H1 (cell line): ENCODE measurements around the gene KRT6C. TPM values are rescaled to one million over a fixed set of nuclear protein-coding genes. Genes with fewer than 3 reads are reported as not detected.

Experiments
- CTCF ChIA-PET: fragments of 300-600 bp; sonication (Branson Sonifier 250); formaldehyde crosslinking; loops from one replicate; lab custom pipeline; 2021; ENCODE audit not compliant: partially characterized antibody; lab: Charles Lee
- POLR2A ChIA-PET: fragments of 300-600 bp; sonication (Branson Sonifier 250); formaldehyde crosslinking; loops from one replicate; lab custom pipeline; 2021; ENCODE audit warnings: inconsistent platforms; ENCODE audit not compliant: partially characterized antibody; lab: Charles Lee
- DNase-seq, 2 experiments: peaks; one replicate each; pipeline versions ENCODE4 v3.0.0 to v3.0.0-alpha.2; 2010 to 2022; ENCODE audit warnings: low spot score in 2 of 2, low read depth in 1 of 2, mixed read lengths in 1 of 2
- FAIRE-seq: peaks from 2 replicates; lab custom pipeline; 2011; peaks lifted over from hg19 to GRCh38; lab: Jason Lieb, UNC
- H2AFZ ChIP-seq: 2 replicates; pipeline ENCODE4 v1.8.1; 2012; ENCODE audit warnings: low read length, inconsistent platforms
- H2AK5ac ChIP-seq: 2 replicates; pipeline ENCODE4 v1.6.1; 2013; ENCODE audit warnings: low read depth, low read length
- H2BK120ac ChIP-seq: replicated peaks from 2 replicates; pipeline ENCODE3; 2013; ENCODE audit warnings: low read depth, low read length, inconsistent platforms
- H2BK12ac ChIP-seq: 2 replicates; pipeline ENCODE4 v1.6.1; 2013; ENCODE audit warnings: low read depth, low read length
- H2BK15ac ChIP-seq: 2 replicates; pipeline ENCODE4 v1.6.1; 2013; ENCODE audit warnings: low read length
- H2BK20ac ChIP-seq: 2 replicates; pipeline ENCODE4 v1.6.1; 2013; ENCODE audit warnings: low read length
- H2BK5ac ChIP-seq: 2 replicates; pipeline ENCODE4 v1.6.1; 2013; ENCODE audit warnings: low read depth, low read length
- H3K14ac ChIP-seq: 2 replicates; pipeline ENCODE4 v1.6.1; 2013; ENCODE audit warnings: inconsistent platforms; ENCODE audit not compliant: insufficient read length
- H3K18ac ChIP-seq: 2 replicates; pipeline ENCODE4 v1.6.1; 2013; ENCODE audit warnings: low read length; ENCODE audit errors: extremely low read depth
- H3K23ac ChIP-seq: 2 replicates; pipeline ENCODE4 v1.6.1; 2013; ENCODE audit warnings: inconsistent platforms; ENCODE audit not compliant: insufficient read length
- H3K23me2 ChIP-seq: 2 replicates; pipeline ENCODE4 v1.6.1; 2013; ENCODE audit warnings: low read depth, low read length
- H3K27ac ChIP-seq: 2 replicates; pipeline ENCODE4 v1.6.1; 2011; ENCODE audit warnings: low read depth, low read length, inconsistent platforms
- H3K27me3 ChIP-seq, 4 experiments: replicated peaks in 1 of 4; 1 replicate in 1 of 4; 2 replicates in 3 of 4; pipeline versions ENCODE4 v1.6.1 to v1.8.1; 2011 to 2013; ENCODE audit warnings: low read length in 3 of 4, mild to moderate bottlenecking in 3 of 4, inconsistent platforms in 2 of 4, mixed read lengths in 2 of 4, moderate library complexity in 1 of 4; ENCODE audit not compliant: control insufficient read depth in 3 of 4, insufficient read depth in 3 of 4; ENCODE audit errors: extremely low read depth in 1 of 4
- H3K36me3 ChIP-seq, 4 experiments: 2 replicates each; pipeline versions ENCODE4 v1.6.1 to v1.8.1; 2011 to 2013; ENCODE audit warnings: mild to moderate bottlenecking in 4 of 4, low read length in 3 of 4, moderate library complexity in 2 of 4, control low read depth in 1 of 4, inconsistent platforms in 1 of 4; ENCODE audit not compliant: insufficient read depth in 4 of 4, control insufficient read depth in 2 of 4
- H3K4ac ChIP-seq: replicated peaks from 2 replicates; pipeline ENCODE3; 2013; ENCODE audit warnings: low read length, low read depth, mixed read lengths, inconsistent platforms; ENCODE audit not compliant: insufficient read length
- H3K4me1 ChIP-seq, 4 experiments: replicated peaks in 1 of 4; 1 replicate in 1 of 4; 2 replicates in 3 of 4; pipeline versions ENCODE4 v1.6.1 to v1.8.1; 2011 to 2013; ENCODE audit warnings: low read length in 3 of 4, inconsistent platforms in 2 of 4, mixed read lengths in 1 of 4; ENCODE audit not compliant: insufficient read depth in 4 of 4, control insufficient read depth in 3 of 4
- H3K4me2 ChIP-seq, 2 experiments: 2 replicates each; pipeline versions ENCODE4 v1.6.1 to v1.8.1; 2011 to 2013; ENCODE audit warnings: low read depth in 2 of 2, low read length in 2 of 2, control low read depth in 1 of 2, inconsistent platforms in 1 of 2, mild to moderate bottlenecking in 1 of 2; ENCODE audit not compliant: insufficient read depth in 1 of 2
- H3K4me3 ChIP-seq, 4 experiments: fragments of 200-600, 300-600 bp in 1 of 4; sonication (generic), shearing (Covaris generic), sonication (Bioruptor Twin) in 1 of 4; 2 replicates each; pipeline versions ENCODE4 v1.5.1 to v1.8.1; 2011 to 2016; ENCODE audit warnings: low read length in 4 of 4, low read depth in 3 of 4, control low read depth in 2 of 4, inconsistent platforms in 2 of 4, mild to moderate bottlenecking in 2 of 4, mixed read lengths in 1 of 4, moderate library complexity in 1 of 4; ENCODE audit not compliant: insufficient read depth in 2 of 4; ENCODE audit errors: extremely low read depth in 1 of 4
- H3K56ac ChIP-seq: replicated peaks from 2 replicates; pipeline ENCODE3; 2013; ENCODE audit warnings: low read depth, mild to moderate bottlenecking, mixed read lengths, low read length, inconsistent platforms; ENCODE audit not compliant: insufficient read length
- H3K79me1 ChIP-seq: 2 replicates; pipeline ENCODE4 v1.6.1; 2013; ENCODE audit warnings: low read depth, low read length, control low read depth
- H3K79me2 ChIP-seq, 2 experiments: 2 replicates each; pipeline versions ENCODE4 v1.6.1 to v1.8.1; 2012 to 2013; ENCODE audit warnings: low read length in 2 of 2, mild to moderate bottlenecking in 2 of 2, inconsistent platforms in 1 of 2; ENCODE audit not compliant: insufficient read depth in 2 of 2, control insufficient read depth in 1 of 2
- H3K9ac ChIP-seq, 4 experiments: replicated peaks in 1 of 4; 1 replicate in 1 of 4; 2 replicates in 3 of 4; pipeline versions ENCODE4 v1.6.1 to v1.8.1; 2011 to 2013; ENCODE audit warnings: low read depth in 3 of 4, low read length in 3 of 4, control low read depth in 2 of 4, mild to moderate bottlenecking in 2 of 4, moderate library complexity in 2 of 4, inconsistent platforms in 1 of 4; ENCODE audit errors: extremely low read depth in 1 of 4
- H3K9me3 ChIP-seq, 2 experiments: 2 replicates each; pipeline versions ENCODE4 v1.6.1 to v1.8.1; 2012 to 2013; ENCODE audit warnings: mild to moderate bottlenecking in 2 of 2, moderate library complexity in 2 of 2, control low read depth in 1 of 2, inconsistent platforms in 1 of 2, low read depth in 1 of 2, low read length in 1 of 2, mixed read lengths in 1 of 2; ENCODE audit not compliant: insufficient read depth in 2 of 2
- H4K20me1 ChIP-seq, 2 experiments: replicated peaks in 1 of 2; 2 replicates each; pipeline versions ENCODE3 to v1.8.1; 2011 to 2013; ENCODE audit warnings: inconsistent platforms in 2 of 2, low read length in 2 of 2, mild to moderate bottlenecking in 1 of 2; ENCODE audit not compliant: insufficient read depth in 2 of 2, control insufficient read depth in 1 of 2
- H4K5ac ChIP-seq: 2 replicates; pipeline ENCODE4 v1.6.1; 2013; ENCODE audit warnings: low read length, low read depth, mixed read lengths, inconsistent platforms; ENCODE audit not compliant: insufficient read length
- H4K8ac ChIP-seq: 2 replicates; pipeline ENCODE4 v1.8.0; 2013; ENCODE audit warnings: mild to moderate bottlenecking, moderate library complexity, low read length, inconsistent platforms; ENCODE audit not compliant: insufficient read depth; ENCODE audit errors: extremely low read depth
- H4K91ac ChIP-seq: replicated peaks from 2 replicates; pipeline ENCODE3; 2013; ENCODE audit warnings: low read length, mixed read lengths, inconsistent platforms; ENCODE audit not compliant: insufficient read length
- ASH2L ChIP-seq: fragments of 200-600, 300-600 bp; sonication (generic); IDR thresholded peaks from one replicate; pipeline ENCODE4 v1.7.1; 2017; ENCODE audit warnings: low read length
- BACH1 ChIP-seq: IDR thresholded peaks from 2 replicates; pipeline ENCODE4 v1.6.1; 2012; ENCODE audit warnings: low read length, improper control_type of control experiment
- CTBP2 ChIP-seq: IDR thresholded peaks from 2 replicates; pipeline ENCODE4 v1.7.0; 2011; ENCODE audit warnings: borderline replicate concordance, mild to moderate bottlenecking, moderate library complexity, mixed read lengths, low read length; ENCODE audit not compliant: insufficient read depth, insufficient read length
- GABPA ChIP-seq: IDR thresholded peaks from 2 replicates; pipeline ENCODE4 v1.6.1; 2011; ENCODE audit warnings: mild to moderate bottlenecking, low read length, moderate library complexity, borderline replicate concordance; ENCODE audit not compliant: insufficient read depth
- GTF2F1 ChIP-seq: IDR thresholded peaks from 2 replicates; pipeline ENCODE4 v1.6.1; 2012; ENCODE audit warnings: low read depth, low read length, improper control_type of control experiment, borderline replicate concordance
- HDAC6 ChIP-seq: IDR thresholded peaks from one replicate; pipeline ENCODE4 v1.7.1; 2012; ENCODE audit warnings: low read depth, mild to moderate bottlenecking, inconsistent platforms, low read length, moderate library complexity
- RAD21 ChIP-seq, 2 experiments: IDR thresholded peaks in 1 of 2; conservative IDR thresholded peaks in 1 of 2; 2 replicates each; pipeline ENCODE4 v1.6.1; 2011; ENCODE audit warnings: low read depth in 2 of 2, low read length in 2 of 2, improper control_type of control experiment in 1 of 2, inconsistent platforms in 1 of 2, mild to moderate bottlenecking in 1 of 2, moderate library complexity in 1 of 2
- RFX5 ChIP-seq: IDR thresholded peaks from 2 replicates; pipeline ENCODE4 v1.6.1; 2011; ENCODE audit warnings: low read depth, low read length, improper control_type of control experiment, borderline replicate concordance
- RXRA ChIP-seq: IDR thresholded peaks from 2 replicates; pipeline ENCODE4 v1.6.1; 2011; ENCODE audit warnings: low read depth, mild to moderate bottlenecking, low read length, moderate library complexity; ENCODE audit not compliant: insufficient read depth
- SIX5 ChIP-seq: IDR thresholded peaks from 2 replicates; pipeline ENCODE4 v1.6.1; 2011; ENCODE audit warnings: mild to moderate bottlenecking, low read depth, low read length
- SP4 ChIP-seq: IDR thresholded peaks from 2 replicates; pipeline ENCODE4 v1.6.1; 2012; ENCODE audit warnings: low read length, inconsistent platforms
- SUZ12 ChIP-seq: fragments of 200-600 bp; sonication (generic); IDR thresholded peaks from 2 replicates; pipeline ENCODE4 v1.6.1; 2012; ENCODE audit warnings: mild to moderate bottlenecking, inconsistent platforms, low read length, moderate library complexity, mixed read lengths
- TBP ChIP-seq: IDR thresholded peaks from 2 replicates; pipeline ENCODE4 v1.6.1; 2011; ENCODE audit warnings: low read depth, low read length, improper control_type of control experiment
- TEAD4 ChIP-seq: IDR thresholded peaks from 2 replicates; pipeline ENCODE4 v1.6.1; 2012; ENCODE audit warnings: low read depth, low read length, inconsistent platforms, mixed read lengths
- WGBS, 2 experiments: shearing (Covaris generic) in 1 of 2; methylation state at CpG; one replicate each; pipeline versions ENCODE4 v1.1.6 to v1.1.7; 2013 to 2015; ENCODE audit warnings: low lambda C conversion rate in 2 of 2, mixed read lengths in 2 of 2, inconsistent platforms in 1 of 2, low coverage in 1 of 2, missing lambda C conversion rate in 1 of 2; ENCODE audit not compliant: insufficient replicate concordance in 2 of 2, insufficient coverage in 1 of 2, insufficient read length in 1 of 2; ENCODE audit errors: extremely low coverage in 1 of 2, missing lambda C conversion rate in 1 of 2; 5-methylcytosine and 5-hydroxymethylcytosine counted together
- polyA plus RNA-seq, 7 experiments: library from polyadenylated mRNA; depleted of rRNA in 3 of 7; stranded (reverse) in 5 of 7; unstranded in 2 of 7; fragments of >200 nt in 5 of 7; fragments of 200-250 nt in 2 of 7; gene quantifications; 1 replicate in 5 of 7; 2 replicates in 1 of 7; 4 replicates in 1 of 7; pipeline versions ENCODE4 v1.2.1 to v1.2.3, GENCODE V29; 2011 to 2013; ENCODE audit warnings: missing spikeins in 2 of 7, mixed read lengths in 2 of 7
- total RNA-seq: library from RNA; stranded (reverse); fragmentation: NEBNext Ultra II Directional; extraction: Animal tissue kit (Norgen Biotek cat#: 25700); gene quantifications from 2 replicates; pipeline ENCODE4 v1.2.1, GENCODE V29; 2021

Gene KRT6C
- total and polyA plus RNA-seq, 2 of the 8 experiments (the other 6 are each of a cell fraction or from before 2014, with no cell fraction given): not detected

DNA sequence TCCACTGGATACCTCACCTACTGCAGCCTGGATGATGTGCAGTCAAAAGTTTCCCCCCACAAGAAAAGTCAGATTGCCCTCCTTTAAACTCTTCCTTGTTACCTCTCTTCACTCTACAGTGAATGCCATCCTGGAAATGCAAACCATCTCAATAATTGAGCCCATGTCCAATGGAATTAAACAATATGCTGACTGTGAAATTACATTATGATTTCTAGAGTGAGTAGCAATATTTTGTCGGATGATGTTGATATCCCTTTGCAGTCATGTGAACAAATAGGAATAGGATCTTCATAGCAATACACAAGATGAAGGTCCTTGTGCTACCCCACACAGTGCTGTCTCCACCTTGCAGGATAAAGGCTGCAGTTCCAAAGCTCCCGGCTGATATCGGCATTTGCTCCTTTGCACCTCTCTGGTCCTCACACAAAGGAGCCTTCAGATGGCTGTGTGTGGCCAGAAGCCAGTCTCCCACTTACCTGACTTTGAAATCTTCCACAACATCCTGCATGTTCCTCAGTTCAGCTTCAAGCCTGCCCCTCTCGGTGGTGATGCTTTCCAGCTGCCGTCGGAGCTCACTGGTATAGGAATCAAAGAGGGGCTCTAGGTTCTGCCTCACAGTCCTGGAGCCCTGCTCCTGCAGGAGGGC, 40.9 kb downstream of the KRT6C start:
- H3K27ac ChIP-seq: no peak overlapping the region
- WGBS, 2 experiments: 93% methylated on average over 6 of the region's 6 CpGs; no CpG with 5 or more reads in 1 of the 2 experiments
- H3K23ac ChIP-seq: no peak overlapping the region
- no peaks in the 10 kb centered on the region for H3K79me2 ChIP-seq
- no peak overlapping the region for H4K5ac ChIP-seq
- H3K14ac ChIP-seq: no peak overlapping the region
- H3K4me2 ChIP-seq: no peak overlapping the region
- H2AK5ac ChIP-seq: no peak overlapping the region
- no peak overlapping the region for H2BK20ac ChIP-seq
- H2BK120ac ChIP-seq: no peak overlapping the region
- no peaks in the 10 kb centered on the region for H3K23me2 ChIP-seq
- no peak overlapping the region for H3K4ac ChIP-seq
- no peaks in the 10 kb centered on the region for H3K4me1 ChIP-seq
- no peak overlapping the region for H3K9ac ChIP-seq
- no peaks in the 10 kb centered on the region; a peak in 1 of 7 replicates for H3K27me3 ChIP-seq
- ChIA-PET POLR2A (no interaction called here), CTCF (interaction anchor here (1.5 to 5.3 kb wide), 4 partner anchors 9 to 211 kb away, joined by 3 to 23 read pairs (median 8); no protein-coding TSS in a partner anchor)
- H3K4me3 ChIP-seq: no peak overlapping the region
- no peaks in the 10 kb centered on the region for H3K36me3 ChIP-seq
- H3K9me3 ChIP-seq: no peaks in the 10 kb centered on the region
- H4K91ac ChIP-seq: no peak overlapping the region
- no peak overlapping the region for H3K56ac ChIP-seq
- H3K79me1 ChIP-seq: no peaks in the 10 kb centered on the region
- no peak overlapping the region for H2AFZ ChIP-seq
- FAIRE-seq (no peak), DNase-seq (no peak)
- no peak overlapping the region for H3K18ac ChIP-seq
- H4K8ac ChIP-seq: no peak overlapping the region
- no peak overlapping the region for H2BK12ac ChIP-seq
- no peaks in the 10 kb centered on the region for H4K20me1 ChIP-seq
- no peak overlapping the region for H2BK15ac ChIP-seq
- H2BK5ac ChIP-seq: no peak overlapping the region
- TF ChIP-seq RFX5: no peak
- TF ChIP-seq GABPA: no peak
- TF ChIP-seq SP4: no peak
- TF ChIP-seq CTBP2: no peak
- TF ChIP-seq TEAD4: no peak
- TF ChIP-seq HDAC6: no peak
- TF ChIP-seq RAD21 (IDR thresholded peaks at IDR 0.05 in 1 of 2, conservative IDR thresholded peaks at IDR 0.05 in 1 of 2; ENCODE audit: low read depth in 2 of 2, low read length in 2 of 2): no peak
- TF ChIP-seq TBP: no peak
- TF ChIP-seq SIX5: no peak
- TF ChIP-seq RXRA: no peak
- TF ChIP-seq SUZ12: no peak
- TF ChIP-seq GTF2F1: no peak
- no peak for TF ChIP-seq ASH2L
- TF ChIP-seq BACH1: no peak
